ENCODE data around the gene FOXP3.
A peak's percentile ranks its signal among the peaks of the same experiment; 100 is the strongest.

The FOXP3 gene

GRCh38 chrX:49272421-49272820 is 7.9 kb upstream of the FOXP3 start:
- peak; percentile 45 for DNase-seq

DNA sequence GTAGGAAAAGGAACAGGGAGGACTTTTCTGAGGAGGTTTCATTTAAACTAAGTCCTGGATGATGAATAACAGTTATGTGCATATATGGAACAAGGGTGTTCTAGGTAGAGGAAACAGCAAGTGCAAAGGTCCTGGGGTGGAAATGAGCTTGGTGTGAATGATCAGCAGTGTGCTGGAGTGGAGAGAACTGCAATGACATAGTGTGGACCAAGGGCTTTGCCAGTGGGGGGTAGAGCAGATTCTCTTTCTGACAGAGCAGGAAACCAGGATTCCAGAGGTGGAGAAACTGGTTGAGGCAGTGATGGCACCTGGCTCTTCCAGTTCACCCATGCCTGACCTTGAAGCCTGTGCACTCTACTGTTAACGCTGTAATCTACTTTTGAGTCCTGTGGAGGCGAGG is 6.8 kb upstream of the FOXP3 start:
- DNase-seq: no peak

GRCh38 chrX:49270249-49270921 is 5.9 kb upstream of the FOXP3 start:
- no peak for DNase-seq

GRCh38 chrX:49269767-49270248 is 5.3 kb upstream of the FOXP3 start, which contains the start of gene PPP1R3F:
TSS of gene PPP1R3F (plus strand) at chrX:49269793. CDS start at chrX:49269870, 77 bp downstream.
- DNase-seq: no peak

DNA sequence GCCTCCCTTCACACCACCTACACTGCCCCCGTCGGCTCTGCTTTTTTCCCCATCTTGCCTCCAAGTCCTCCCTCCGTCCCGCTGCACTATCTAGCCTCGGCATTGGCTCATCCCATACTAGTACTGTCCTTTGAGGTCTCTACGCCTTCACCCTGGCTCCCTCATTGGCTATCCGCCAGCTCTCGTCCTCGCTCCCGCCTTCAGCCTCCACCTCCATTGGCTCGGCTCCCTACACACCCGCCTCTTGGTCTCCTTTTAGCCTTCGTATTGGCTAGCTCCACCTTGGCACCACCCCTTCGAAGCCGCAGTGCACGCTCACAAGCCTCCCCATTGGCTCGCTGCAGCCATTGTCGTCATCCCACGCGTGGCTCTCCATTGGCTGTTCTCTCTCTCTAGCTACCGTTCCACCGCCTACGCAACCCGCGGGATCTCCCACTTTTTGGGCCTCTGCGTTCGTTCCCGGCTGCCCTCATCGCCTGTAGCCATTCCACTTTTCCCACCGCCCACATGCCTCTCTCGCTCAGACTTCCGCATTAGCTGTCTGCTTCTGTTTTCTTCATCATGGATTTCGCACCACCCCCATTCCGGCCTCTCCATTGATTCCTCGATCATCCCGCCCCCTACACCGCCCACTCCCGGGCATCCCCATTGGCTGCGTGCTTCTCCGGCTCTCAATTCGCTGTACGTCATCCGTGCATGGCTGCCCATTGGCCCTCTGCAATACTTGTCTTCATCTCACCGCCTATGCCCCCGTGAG is 4.7 kb upstream of the FOXP3 start:
- DNase-seq: peak; percentile 97

DNA sequence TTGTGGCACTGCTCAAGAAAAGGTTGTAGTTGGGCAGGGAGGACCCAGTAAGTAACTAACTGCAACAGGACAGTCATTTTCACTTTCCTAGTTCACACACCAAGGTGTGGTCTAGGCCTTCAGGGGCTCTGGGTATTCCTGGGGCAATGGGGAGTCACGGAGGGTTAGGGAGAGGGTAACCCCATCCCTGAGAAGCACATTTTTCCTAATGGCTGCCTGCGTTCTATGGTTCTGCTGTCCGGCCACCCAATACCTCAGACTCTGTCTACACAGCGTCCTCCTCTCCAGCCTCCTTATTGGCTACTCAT is 4.1 kb upstream of the FOXP3 start:
- DNase-seq: no peak

DNA sequence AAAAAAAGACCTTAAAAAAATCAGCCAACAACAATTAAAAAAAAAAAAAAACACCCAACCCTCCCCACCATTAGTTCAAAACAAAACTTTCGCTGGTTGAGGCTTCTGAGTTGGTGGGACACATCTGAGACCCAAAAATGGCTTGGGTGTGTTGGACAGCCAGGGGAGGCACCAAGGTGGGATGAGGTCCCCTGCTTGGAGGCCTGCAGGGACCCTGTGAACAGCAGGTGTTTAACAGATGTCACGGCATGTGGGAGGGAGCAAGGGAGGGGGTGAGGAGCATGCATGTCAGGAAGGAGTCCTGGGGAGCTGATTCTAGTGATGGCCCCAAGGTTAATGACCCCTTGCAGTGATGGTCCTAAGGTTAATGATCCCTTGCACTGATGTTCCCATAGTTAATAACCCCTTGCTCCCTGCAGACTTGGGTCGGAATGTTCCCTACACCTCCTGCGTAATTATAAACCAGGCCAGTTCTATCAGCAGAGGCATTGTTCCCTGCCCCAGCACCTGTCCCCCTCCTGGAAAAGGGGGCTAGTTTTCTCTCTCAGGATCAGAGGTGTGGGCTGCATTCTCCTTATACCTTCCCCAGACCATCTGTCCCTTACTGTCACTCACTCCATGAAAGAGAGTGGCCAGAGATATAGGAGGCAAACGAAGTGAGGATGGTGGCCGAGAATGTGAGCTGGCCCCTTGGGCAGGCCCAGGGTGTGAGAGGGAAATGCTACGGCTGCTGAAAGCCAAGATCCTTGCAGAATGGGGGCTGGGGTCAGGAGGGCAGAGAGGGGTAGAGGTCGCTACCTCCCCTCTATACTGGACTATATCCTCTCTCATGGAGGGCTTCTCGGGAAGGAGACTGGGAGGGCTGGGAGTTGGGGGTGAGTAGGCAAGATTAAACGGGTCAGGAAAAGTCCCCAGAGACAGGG is 2.3 kb upstream of the FOXP3 start:
- no peak for DNase-seq

DNA sequence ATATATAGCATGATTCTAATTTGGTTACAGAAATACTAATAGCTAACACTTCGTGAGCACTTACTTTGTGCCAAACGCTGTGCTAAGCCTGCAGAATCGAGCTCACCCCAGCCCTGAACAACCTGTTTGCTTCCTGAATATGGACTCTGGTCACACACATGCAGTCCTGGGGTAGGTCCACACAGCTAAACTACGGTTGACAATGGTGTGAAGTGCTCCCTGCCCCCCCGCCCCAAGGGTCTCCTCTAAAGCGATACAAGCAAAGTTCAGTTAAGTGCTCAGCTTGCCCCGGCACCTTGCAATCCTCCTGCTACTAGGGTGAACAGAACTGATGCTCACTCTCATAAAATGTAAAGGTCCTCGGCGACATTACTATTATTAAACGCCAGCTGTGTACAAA is 879 bp downstream of the FOXP3 start:
- no peak for DNase-seq

GRCh38 chrX:49262603-49263002 is 1.9 kb downstream of the FOXP3 start:
- DNase-seq: no peak

GRCh38 chrX:49260221-49260985 is 4.1 kb downstream of the FOXP3 start:
- DNase-seq: no peak

GRCh38 chrX:49258749-49259124 is 5.8 kb downstream of the FOXP3 start:
- no peak for DNase-seq

DNA sequence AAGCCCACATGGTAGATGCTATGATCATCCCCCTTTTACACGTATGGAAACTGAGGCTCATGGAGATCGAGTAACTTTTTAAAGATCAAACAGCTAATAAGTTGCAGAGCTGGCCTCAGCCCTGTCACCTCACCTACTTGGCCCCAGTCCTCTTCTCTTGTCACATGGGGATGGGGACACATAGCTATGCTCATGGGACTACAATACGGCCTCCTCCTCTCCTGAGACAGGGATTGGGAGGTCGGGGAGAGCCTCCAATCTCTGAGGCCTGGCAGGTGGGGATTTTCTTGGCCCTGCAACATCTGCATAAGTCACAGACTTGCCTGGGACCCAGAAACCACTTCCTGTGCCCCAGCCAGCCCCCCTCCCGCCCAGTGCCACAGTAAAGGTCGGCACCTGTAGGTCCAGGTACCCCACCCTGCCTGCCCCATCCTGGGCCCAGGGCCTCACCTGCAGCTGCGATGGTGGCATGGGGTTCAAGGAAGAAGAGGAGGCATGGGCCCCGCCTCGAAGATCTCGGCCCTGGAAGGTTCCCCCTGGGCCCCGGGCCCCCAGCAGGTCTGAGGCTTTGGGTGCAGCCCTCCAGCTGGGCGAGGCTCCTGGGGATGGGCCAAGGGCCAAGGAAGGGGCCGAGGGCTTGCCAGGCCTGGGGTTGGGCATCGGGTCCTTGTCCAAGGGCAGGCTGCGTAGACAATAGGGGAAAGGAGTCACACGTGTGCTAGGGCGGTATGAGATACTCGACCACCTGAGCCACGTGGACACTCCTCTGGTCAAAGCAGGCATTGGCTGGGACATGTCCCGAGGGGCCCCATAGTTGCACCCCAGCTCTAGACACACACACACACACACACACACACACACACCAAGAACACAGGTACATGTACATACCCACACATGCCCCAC is 6.4 kb downstream of the FOXP3 start:
- no peak for DNase-seq

GRCh38 chrX:49257074-49257790 is 7.3 kb downstream of the FOXP3 start:
- DNase-seq: no peak

DNA sequence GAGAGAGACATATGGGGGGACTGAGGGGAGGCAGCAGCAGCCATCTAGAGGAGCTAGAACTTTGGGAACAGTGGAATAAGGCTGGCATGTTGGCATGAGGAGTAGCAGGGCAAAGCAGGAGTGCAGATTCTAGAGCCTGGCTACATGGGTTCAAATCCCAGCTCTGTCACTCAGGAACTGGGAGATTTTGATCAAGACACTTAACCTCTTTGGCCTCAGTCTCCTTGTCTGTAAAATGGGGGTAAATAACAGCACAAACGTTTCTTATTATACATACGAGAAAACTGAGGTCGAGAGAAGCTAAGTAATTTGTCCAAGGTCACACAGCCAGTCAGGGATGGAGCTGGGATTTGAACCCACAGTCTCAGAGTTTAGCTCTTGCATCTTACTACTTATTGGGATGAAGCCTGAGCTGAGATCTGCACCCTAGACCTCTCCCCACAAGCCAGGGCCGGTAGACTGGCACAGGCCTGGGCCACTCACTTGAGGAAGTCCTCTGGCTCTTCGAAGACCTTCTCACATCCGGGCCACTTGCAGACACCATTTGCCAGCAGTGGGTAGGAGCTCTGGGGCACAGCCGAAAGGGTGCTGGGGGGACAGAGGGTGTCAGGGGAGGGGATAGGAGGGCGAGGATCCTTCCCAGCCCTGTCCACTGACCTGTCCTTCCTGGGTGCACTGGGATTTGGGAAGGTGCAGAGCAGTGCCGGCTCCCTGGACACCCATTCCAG is 8.1 kb downstream of the FOXP3 start:
- no peak for DNase-seq

DNA sequence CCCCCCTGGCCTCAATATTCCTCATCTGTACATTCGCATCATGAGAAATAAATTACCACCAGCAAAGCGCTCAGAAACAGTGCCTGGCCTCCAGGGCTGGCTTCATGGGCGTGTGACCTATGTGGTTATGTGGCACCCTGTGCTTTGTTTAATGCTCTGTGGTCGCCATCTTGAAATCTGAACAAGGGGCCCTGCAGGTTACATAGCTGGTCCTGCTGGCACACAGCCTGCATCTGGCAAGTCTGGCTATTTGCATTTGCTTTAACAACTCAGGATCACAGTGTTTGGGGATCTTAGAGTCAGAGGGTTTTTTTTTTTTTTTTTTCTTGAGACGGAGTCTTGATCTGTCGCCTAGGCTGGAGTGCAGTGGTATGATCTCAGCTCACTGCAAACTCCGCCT is 9.9 kb downstream of the FOXP3 start:
- DNase-seq: no peak

DNA sequence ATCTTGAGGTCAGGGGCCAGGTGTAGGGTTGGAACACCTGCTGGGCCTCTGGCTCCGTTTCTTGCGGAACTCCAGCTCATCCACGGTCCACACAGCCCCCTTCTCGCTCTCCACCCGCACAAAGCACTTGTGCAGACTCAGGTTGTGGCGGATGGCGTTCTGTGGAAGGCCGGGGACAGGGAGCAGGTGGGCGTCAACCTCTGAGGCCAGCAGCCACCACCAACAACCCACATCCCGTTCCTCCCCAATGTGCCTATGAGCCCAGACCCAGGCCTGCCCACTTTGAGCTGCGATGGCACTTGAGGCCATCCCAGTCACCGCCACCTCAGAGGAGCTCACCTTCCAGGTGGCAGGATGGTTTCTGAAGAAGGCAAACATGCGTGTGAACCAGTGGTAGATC is 13.2 kb downstream of the FOXP3 start:
- DNase-seq: no peak

DNA sequence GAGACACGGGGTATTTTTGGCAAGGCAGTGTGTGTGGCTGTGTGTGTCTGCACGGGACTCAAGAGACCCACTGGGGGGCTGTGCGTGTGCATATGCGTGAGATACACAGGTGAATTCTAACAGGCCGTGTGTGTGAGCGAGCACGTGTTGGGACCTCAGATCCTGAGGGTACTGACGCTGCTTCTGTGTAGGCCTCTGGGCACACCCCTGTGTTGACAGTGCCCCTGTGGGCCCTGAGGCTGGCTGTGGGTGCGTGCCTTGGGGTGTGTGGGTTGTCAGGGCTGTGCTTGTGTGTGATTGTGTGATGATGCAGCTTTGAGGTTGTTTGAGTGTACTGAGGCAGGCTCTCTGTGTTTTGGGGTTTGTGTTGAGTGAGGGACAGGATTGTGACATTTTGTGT is 13.9 kb downstream of the FOXP3 start:
- DNase-seq: no peak

GRCh38 chrX:49250066-49250465 is 14.4 kb downstream of the FOXP3 start:
- DNase-seq: no peak

DNA sequence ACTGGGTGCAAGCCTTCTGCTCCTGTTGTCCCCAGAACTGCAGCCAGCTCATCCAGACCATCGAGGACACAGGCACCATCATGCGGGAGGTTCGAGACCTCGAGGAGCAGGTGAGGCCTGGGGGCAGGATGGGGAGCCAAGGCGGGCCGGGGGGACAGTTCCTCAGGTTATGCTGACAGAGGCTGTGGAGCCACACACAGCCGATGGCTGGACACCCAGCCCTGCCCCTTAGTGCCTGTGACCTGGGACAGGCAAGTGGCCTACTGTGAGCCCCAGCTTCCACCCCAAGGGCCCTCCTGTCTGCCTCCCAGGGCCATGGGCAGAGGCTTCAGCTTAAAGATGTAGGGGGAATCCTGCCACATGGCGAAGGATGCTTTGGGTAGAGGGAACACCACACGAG is 14.9 kb downstream of the FOXP3 start:
- DNase-seq: no peak

DNA sequence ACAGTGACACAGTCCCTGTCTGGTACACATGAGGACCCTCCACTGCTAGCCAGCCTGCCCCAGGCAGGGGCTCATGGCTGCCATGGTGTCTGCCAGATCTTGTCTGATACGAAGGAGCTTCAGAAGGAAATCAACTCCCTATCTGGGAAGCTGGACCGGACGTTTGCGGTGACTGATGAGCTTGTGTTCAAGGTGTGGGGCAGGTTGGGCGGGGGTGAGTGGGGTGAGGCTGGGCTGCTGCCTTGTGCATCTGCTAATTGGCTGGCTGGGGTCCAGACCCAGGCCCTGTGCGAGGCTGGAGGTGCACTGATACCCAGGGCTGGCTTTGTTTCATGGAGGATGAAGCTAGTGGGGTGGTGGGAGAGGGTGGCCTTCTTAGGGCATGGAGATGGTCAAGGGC is 15.4 kb downstream of the FOXP3 start:
- no peak for DNase-seq
